Calu3 (cell line): ENCODE measurements around the gene MGP. TPM values are rescaled to one million over a fixed set of nuclear protein-coding genes. Genes with fewer than 3 reads are reported as not detected.

Experiments
- BruUV-seq: library from RNA; stranded (reverse); fragments of 400-500 nt; replicated peaks from 2 replicates; lab custom pipeline; 2021; lab: Mats Ljungman, UMichigan
- CTCF ChIA-PET: fragments of 300-600 bp; sonication (Branson Sonifier 250); formaldehyde crosslinking; loops from one replicate; lab custom pipeline; 2022; ENCODE audit warnings: antibody characterized with exemption; lab: Charles Lee
- DNase-seq: peaks from one replicate; pipeline ENCODE4 v3.0.0; 2022
- H3K27ac Mint-ChIP-seq: one replicate; pipeline ENCODE4 v1.8.0; 2022; ENCODE audit warnings: mixed read lengths; ENCODE audit not compliant: unreplicated experiment
- H3K27me3 Mint-ChIP-seq: one replicate; pipeline ENCODE4 v1.8.0; 2022; ENCODE audit warnings: mixed read lengths; ENCODE audit not compliant: unreplicated experiment
- H3K36me3 Mint-ChIP-seq: one replicate; pipeline ENCODE4 v1.8.0; 2022; ENCODE audit warnings: mild to moderate bottlenecking, moderate library complexity, mixed read lengths; ENCODE audit not compliant: insufficient read depth, unreplicated experiment
- H3K4me1 Mint-ChIP-seq: one replicate; pipeline ENCODE4 v1.8.0; 2022; ENCODE audit warnings: mild to moderate bottlenecking, low read depth, mixed read lengths; ENCODE audit not compliant: unreplicated experiment
- H3K4me3 Mint-ChIP-seq: one replicate; pipeline ENCODE4 v1.8.0; 2022; ENCODE audit warnings: mild to moderate bottlenecking, low read depth, moderate library complexity, mixed read lengths; ENCODE audit not compliant: unreplicated experiment
- H3K9me3 Mint-ChIP-seq: one replicate; pipeline ENCODE4 v1.8.0; 2022; ENCODE audit warnings: low read depth, mixed read lengths; ENCODE audit not compliant: unreplicated experiment
- CTCF ChIP-seq: fragments of 200-600 bp; IDR thresholded peaks from one replicate; pipeline ENCODE4 v1.8.0; 2022; ENCODE audit warnings: antibody characterized with exemption; ENCODE audit not compliant: unreplicated experiment
- intact Hi-C: fragments of 100-400 bp; cut with micrococcal nuclease; formaldehyde crosslinking; loops from one replicate; pipeline ENCODE4 v1.10.0; 2022; ENCODE audit not compliant: unreplicated experiment
- total RNA-seq: library from RNA; stranded (reverse); gene quantifications from 2 replicates; pipeline ENCODE4 v1.2.3, GENCODE V29; 2022

The MGP gene
- total RNA-seq, 1 experiment from 2014 or later, result not detected

GRCh38 chr12:14874882-14875281, 10.8 kb downstream of the MGP start:
- Mint-ChIP-seq H3K27me3 (no peaks in the 10 kb centered on the region), H3K9me3 (no peaks in the 10 kb centered on the region), H3K4me1 (peaks cover 9% of the 10 kb centered on the region), H3K4me3 (no peak overlapping the region), H3K36me3 (no peaks in the 10 kb centered on the region), H3K27ac (no peak overlapping the region)
- intact Hi-C loops, result no loop called here
- no peak for TF ChIP-seq CTCF
- CTCF ChIA-PET, result no interaction called here
- no TSS peak for BruUV-seq
- no peak for DNase-seq

- Mint-ChIP-seq H3K36me3 (no peaks in the 10 kb centered on the region), H3K27ac (no peak overlapping the region), H3K4me1 (peaks cover 9% of the 10 kb centered on the region), H3K27me3 (no peaks in the 10 kb centered on the region), H3K4me3 (no peak overlapping the region), H3K9me3 (no peaks in the 10 kb centered on the region)
- DNase-seq, result no peak
- BruUV-seq, result no TSS peak
- TF ChIP-seq CTCF, result no peak
- intact Hi-C loops, result no loop called here
- CTCF ChIA-PET, result interaction anchor here (0.7 kb wide), 1 partner anchor 268 kb away, joined by 7 read pairs; no protein-coding TSS in a partner anchor
These were observed 12.0 kb downstream of the MGP start for GRCh38 chr12:14873440-14874185.

GRCh38 chr12:14871886-14872285, 13.8 kb downstream of the MGP start:
- no TSS peak for BruUV-seq
- no peak for DNase-seq
- Mint-ChIP-seq H3K4me1 (peaks cover 9% of the 10 kb centered on the region), H3K36me3 (no peaks in the 10 kb centered on the region), H3K27me3 (no peaks in the 10 kb centered on the region), H3K27ac (no peak overlapping the region), H3K9me3 (no peaks in the 10 kb centered on the region), H3K4me3 (no peak overlapping the region)
- intact Hi-C loops, result no loop called here
- no peak for TF ChIP-seq CTCF
- CTCF ChIA-PET, result no interaction called here

GRCh38 chr12:14871247-14871646, 14.4 kb downstream of the MGP start:
- Mint-ChIP-seq H3K9me3 (no peaks in the 10 kb centered on the region), H3K36me3 (no peaks in the 10 kb centered on the region), H3K4me1 (peaks cover 9% of the 10 kb centered on the region), H3K4me3 (no peak overlapping the region), H3K27ac (no peak overlapping the region), H3K27me3 (peaks cover 3% of the 10 kb centered on the region)
- no TSS peak for BruUV-seq
- no peak for TF ChIP-seq CTCF
- DNase-seq, result no peak
- CTCF ChIA-PET, result no interaction called here
- intact Hi-C loops, result no loop called here
